H9 (cell line): ENCODE measurements around the gene NDUFA5. TPM values are rescaled to one million over a fixed set of nuclear protein-coding genes. Genes with fewer than 3 reads are reported as not detected.

ENCODE experiments used
- DNase-seq: peaks from one replicate; pipeline ENCODE4 v3.0.0-alpha.2; 2017
- H2AFZ ChIP-seq: one replicate; pipeline ENCODE4 v1.6.1; 2013; ENCODE audit warnings: mild to moderate bottlenecking, low read length, control low read depth, moderate library complexity
- H2AK5ac ChIP-seq: 2 replicates; pipeline ENCODE4 v1.6.1; 2013; ENCODE audit warnings: low read length, control low read depth, mixed read lengths; ENCODE audit not compliant: insufficient read length
- H2BK120ac ChIP-seq: one replicate; pipeline ENCODE4 v1.6.1; 2013; ENCODE audit warnings: low read depth, mild to moderate bottlenecking, low read length, control low read depth, inconsistent platforms; ENCODE audit not compliant: poor library complexity, severe bottlenecking
- H2BK12ac ChIP-seq: 2 replicates; pipeline ENCODE4 v1.6.1; 2013; ENCODE audit warnings: low read length, control low read depth, mixed read lengths, low read depth; ENCODE audit not compliant: insufficient read length
- H2BK15ac ChIP-seq: 2 replicates; pipeline ENCODE4 v1.6.1; 2013; ENCODE audit warnings: low read depth, low read length, control low read depth
- H2BK20ac ChIP-seq: one replicate; pipeline ENCODE4 v1.6.1; 2013; ENCODE audit warnings: low read depth, mild to moderate bottlenecking, low read length, control low read depth, inconsistent platforms; ENCODE audit not compliant: poor library complexity, severe bottlenecking
- H2BK5ac ChIP-seq: 2 replicates; pipeline ENCODE4 v1.6.1; 2013; ENCODE audit warnings: low read length, control low read depth, mixed read lengths; ENCODE audit not compliant: insufficient read length
- H3K14ac ChIP-seq: 2 replicates; pipeline ENCODE4 v1.6.1; 2013; ENCODE audit warnings: low read length, control low read depth; ENCODE audit not compliant: insufficient read depth
- H3K18ac ChIP-seq: 2 replicates; pipeline ENCODE4 v1.6.1; 2013; ENCODE audit warnings: low read depth, mild to moderate bottlenecking, mixed read lengths, low read length, control low read depth; ENCODE audit not compliant: insufficient read length
- H3K23ac ChIP-seq: 2 replicates; pipeline ENCODE4 v1.6.1; 2013; ENCODE audit warnings: low read length, control low read depth, mixed read lengths, low read depth; ENCODE audit not compliant: insufficient read length
- H3K23me2 ChIP-seq: 2 replicates; pipeline ENCODE4 v1.6.1; 2013; ENCODE audit warnings: low read depth, mild to moderate bottlenecking, mixed read lengths, low read length, control low read depth; ENCODE audit not compliant: insufficient read length, poor library complexity, severe bottlenecking
- H3K27ac ChIP-seq: 2 replicates; pipeline ENCODE4 v1.5.1; 2013; ENCODE audit warnings: low read length, control low read depth, mixed read lengths, low read depth; ENCODE audit not compliant: insufficient read length
- H3K27me3 ChIP-seq: 2 replicates; pipeline ENCODE4 v1.6.1; 2013; ENCODE audit warnings: low read length, control low read depth, inconsistent platforms; ENCODE audit not compliant: insufficient read depth
- H3K4ac ChIP-seq: 2 replicates; pipeline ENCODE4 v1.6.1; 2013; ENCODE audit warnings: low read depth, mild to moderate bottlenecking, control low read depth, inconsistent platforms, low read length, moderate library complexity
- H3K4me1 ChIP-seq: 2 replicates; pipeline ENCODE4 v1.6.1; 2013; ENCODE audit warnings: low read length, control low read depth, inconsistent platforms; ENCODE audit not compliant: insufficient read depth
- H3K4me2 ChIP-seq: 2 replicates; pipeline ENCODE4 v1.6.1; 2013; ENCODE audit warnings: low read length, control low read depth, mixed read lengths; ENCODE audit not compliant: insufficient read length, insufficient read depth
- H3K56ac ChIP-seq: 2 replicates; pipeline ENCODE4 v1.6.1; 2013; ENCODE audit warnings: low read depth, mild to moderate bottlenecking, mixed read lengths, low read length, control low read depth; ENCODE audit not compliant: insufficient read length
- H3K79me1 ChIP-seq: 2 replicates; pipeline ENCODE4 v1.6.1; 2013; ENCODE audit warnings: low read depth, mild to moderate bottlenecking, moderate library complexity, low read length, control low read depth, inconsistent platforms; ENCODE audit not compliant: insufficient read depth, poor library complexity, severe bottlenecking
- H3K79me2 ChIP-seq: 2 replicates; pipeline ENCODE4 v1.6.1; 2013; ENCODE audit warnings: low read length, control low read depth, inconsistent platforms; ENCODE audit not compliant: insufficient read depth
- H3K9ac ChIP-seq: 2 replicates; pipeline ENCODE4 v1.6.1; 2013; ENCODE audit warnings: low read length, control low read depth, mixed read lengths; ENCODE audit not compliant: insufficient read length; ENCODE audit errors: extremely low read depth
- H3K9me3 ChIP-seq: one replicate; pipeline ENCODE4 v1.6.1; 2013; ENCODE audit warnings: low read depth, low read length, inconsistent platforms; ENCODE audit not compliant: control insufficient read depth
- H3T11ph ChIP-seq: one replicate; pipeline ENCODE4 v1.6.1; 2013; ENCODE audit warnings: mild to moderate bottlenecking, low read length, control low read depth, inconsistent platforms
- H4K20me1 ChIP-seq: one replicate; pipeline ENCODE4 v1.6.1; 2013; ENCODE audit not compliant: control insufficient read depth, insufficient read length, insufficient read depth
- H4K5ac ChIP-seq: 2 replicates; pipeline ENCODE4 v1.6.1; 2013; ENCODE audit warnings: low read depth, mild to moderate bottlenecking, mixed read lengths, low read length, control low read depth; ENCODE audit not compliant: insufficient read length
- H4K8ac ChIP-seq: replicated peaks from 2 replicates; pipeline ENCODE4 v1.6.1; 2013; ENCODE audit warnings: low read length, control low read depth, mixed read lengths, low read depth; ENCODE audit not compliant: insufficient read length
- H4K91ac ChIP-seq: 2 replicates; pipeline ENCODE4 v1.6.1; 2013; ENCODE audit warnings: low read depth, mild to moderate bottlenecking, moderate library complexity, mixed read lengths, low read length, control low read depth; ENCODE audit not compliant: insufficient read length
- H3K27ac Mint-ChIP-seq, 3 experiments: 2 replicates in 2 of 3; 3 replicates in 1 of 3; pipeline ENCODE4 v1.8.0; 2020 to 2021; ENCODE audit warnings: mixed read lengths in 3 of 3, mild to moderate bottlenecking in 1 of 3, moderate library complexity in 1 of 3
- H3K27me3 Mint-ChIP-seq: 2 replicates; pipeline ENCODE4 v1.8.0; 2021; ENCODE audit warnings: low read depth, mild to moderate bottlenecking, moderate library complexity, mixed read lengths
- H3K36me3 Mint-ChIP-seq, 3 experiments: 2 replicates in 2 of 3; 3 replicates in 1 of 3; pipeline ENCODE4 v1.8.0; 2020 to 2021; ENCODE audit warnings: low read depth in 3 of 3, mixed read lengths in 3 of 3; ENCODE audit not compliant: insufficient read depth in 1 of 3
- H3K4me1 Mint-ChIP-seq, 2 experiments: 2 replicates each; pipeline ENCODE4 v1.8.0; 2020; ENCODE audit warnings: mixed read lengths in 2 of 2
- H3K4me3 Mint-ChIP-seq, 2 experiments: 2 replicates in 1 of 2; 3 replicates in 1 of 2; pipeline ENCODE4 v1.8.0; 2020 to 2021; ENCODE audit warnings: mild to moderate bottlenecking in 2 of 2, mixed read lengths in 2 of 2, moderate library complexity in 1 of 2
- H3K9me3 Mint-ChIP-seq, 2 experiments: 2 replicates in 1 of 2; 3 replicates in 1 of 2; pipeline ENCODE4 v1.8.0; 2020; ENCODE audit warnings: mild to moderate bottlenecking in 2 of 2, mixed read lengths in 2 of 2, moderate library complexity in 1 of 2
- WGBS: extraction: QIAGEN DNeasy Blood & Tissue Kit; methylation state at CpG from one replicate; pipeline ENCODE4 v1.1.7; 2013; ENCODE audit warnings: missing lambda C conversion rate, low lambda C conversion rate, mixed read lengths; ENCODE audit not compliant: insufficient read length; ENCODE audit errors: extremely low coverage; 5-methylcytosine and 5-hydroxymethylcytosine counted together
- total RNA-seq: library from RNA; stranded (reverse); gene quantifications from 2 replicates; pipeline ENCODE4 v1.2.1, GENCODE V29; 2021
- TF ChIP-seq, protein P1 (sequence below): fragments of 200-600 bp; sonication (generic); conservative IDR thresholded peaks from 3 replicates; pipeline ENCODE4 v1.8.0; 2021; ENCODE audit warnings: antibody characterized with exemption, mild to moderate bottlenecking

The NDUFA5 gene
- total RNA-seq, 1 experiment from 2014 or later: 76.5 TPM

GRCh38 chr7:123539871-123540270, 17.7 kb downstream of the NDUFA5 start:
- no peak for DNase-seq
- no peak overlapping the region for H3K27ac Mint-ChIP-seq
- TF ChIP-seq, protein P1, sequence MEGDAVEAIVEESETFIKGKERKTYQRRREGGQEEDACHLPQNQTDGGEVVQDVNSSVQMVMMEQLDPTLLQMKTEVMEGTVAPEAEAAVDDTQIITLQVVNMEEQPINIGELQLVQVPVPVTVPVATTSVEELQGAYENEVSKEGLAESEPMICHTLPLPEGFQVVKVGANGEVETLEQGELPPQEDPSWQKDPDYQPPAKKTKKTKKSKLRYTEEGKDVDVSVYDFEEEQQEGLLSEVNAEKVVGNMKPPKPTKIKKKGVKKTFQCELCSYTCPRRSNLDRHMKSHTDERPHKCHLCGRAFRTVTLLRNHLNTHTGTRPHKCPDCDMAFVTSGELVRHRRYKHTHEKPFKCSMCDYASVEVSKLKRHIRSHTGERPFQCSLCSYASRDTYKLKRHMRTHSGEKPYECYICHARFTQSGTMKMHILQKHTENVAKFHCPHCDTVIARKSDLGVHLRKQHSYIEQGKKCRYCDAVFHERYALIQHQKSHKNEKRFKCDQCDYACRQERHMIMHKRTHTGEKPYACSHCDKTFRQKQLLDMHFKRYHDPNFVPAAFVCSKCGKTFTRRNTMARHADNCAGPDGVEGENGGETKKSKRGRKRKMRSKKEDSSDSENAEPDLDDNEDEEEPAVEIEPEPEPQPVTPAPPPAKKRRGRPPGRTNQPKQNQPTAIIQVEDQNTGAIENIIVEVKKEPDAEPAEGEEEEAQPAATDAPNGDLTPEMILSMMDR: no peak
- peaks cover 0 to 5% (median 5%) of the 10 kb centered on the region in 3 experiments; a peak in 2 of 7 replicates for H3K36me3 Mint-ChIP-seq
- Histone ChIP-seq H2AFZ (no peak overlapping the region), H3T11ph (no peak overlapping the region), H2BK5ac (no peak overlapping the region), H3K4ac (no peak overlapping the region), H3K27ac (no peak overlapping the region), H3K18ac (no peak overlapping the region), H3K4me1 (no peaks in the 10 kb centered on the region), H3K14ac (no peak overlapping the region), H2BK120ac (no peak overlapping the region), H4K91ac (no peak overlapping the region), H2AK5ac (no peak overlapping the region), H3K4me2 (no peak overlapping the region), H3K79me2 (no peaks in the 10 kb centered on the region), H3K9ac (no peak overlapping the region), H4K5ac (no peak overlapping the region), H3K27me3 (no peaks in the 10 kb centered on the region), H3K79me1 (no peaks in the 10 kb centered on the region), H3K23ac (no peak overlapping the region), H2BK15ac (no peak overlapping the region), H2BK12ac (no peak overlapping the region), H3K56ac (no peak overlapping the region), H4K20me1 (no peaks in the 10 kb centered on the region), H3K9me3 (no peaks in the 10 kb centered on the region), H2BK20ac (no peak overlapping the region), H3K23me2 (no peaks in the 10 kb centered on the region), H4K8ac (no peak overlapping the region)
- WGBS: no CpG with 5 or more reads among the region's 1 CpG
- H3K9me3 Mint-ChIP-seq: no peaks in the 10 kb centered on the region
- no peaks in the 10 kb centered on the region for H3K27me3 Mint-ChIP-seq
- H3K4me3 Mint-ChIP-seq: no peak overlapping the region
- H3K4me1 Mint-ChIP-seq: peaks cover 2% of the 10 kb centered on the region in 2 experiments; a peak in 1 of 4 replicates
